GM23338 (cell line): ENCODE measurements around the gene CRYM. TPM values are rescaled to one million over a fixed set of nuclear protein-coding genes. Genes with fewer than 3 reads are reported as not detected.

Experiments
- ATAC-seq: fragments of 200-7000 bp; cut with Tn5 transposase; 3 replicates; pipeline ENCODE4 v1.9.1; 2020
- DNase-seq: peaks from one replicate; pipeline ENCODE4 v3.0.0-alpha.2; 2015; ENCODE audit warnings: low spot score
- H2AFZ ChIP-seq: fragments of 200-600 bp; sonication (generic); 2 replicates; pipeline ENCODE4 v1.8.0; 2016; ENCODE audit warnings: antibody characterized with exemption, mild to moderate bottlenecking, moderate library complexity
- H3F3A ChIP-seq: fragments of 200-600 bp; sonication (generic); replicated peaks from 2 replicates; pipeline ENCODE4 v1.8.0; 2017; ENCODE audit warnings: antibody characterized with exemption, mixed run types, low read depth
- H3K27ac ChIP-seq: fragments of 200-600 bp; sonication (generic); 2 replicates; pipeline ENCODE4 v1.6.1; 2016; ENCODE audit warnings: low read depth
- H3K27me3 ChIP-seq: fragments of 200-600 bp; sonication (generic); 2 replicates; pipeline ENCODE4 v1.8.0; 2016; ENCODE audit warnings: mild to moderate bottlenecking, mixed run types, moderate library complexity; ENCODE audit not compliant: insufficient read depth
- H3K36me3 ChIP-seq: fragments of 200-600 bp; sonication (generic); 2 replicates; pipeline ENCODE4 v1.8.0; 2016; ENCODE audit warnings: mild to moderate bottlenecking; ENCODE audit not compliant: insufficient read depth
- H3K4me1 ChIP-seq: fragments of 200-600 bp; sonication (generic); 2 replicates; pipeline ENCODE4 v1.8.0; 2016; ENCODE audit warnings: mild to moderate bottlenecking, moderate library complexity; ENCODE audit not compliant: insufficient read depth
- H3K4me2 ChIP-seq: fragments of 200-600 bp; sonication (generic); 2 replicates; pipeline ENCODE4 v1.7.1; 2017; ENCODE audit warnings: mixed run types
- H3K4me3 ChIP-seq: fragments of 200-600 bp; sonication (generic); 2 replicates; pipeline ENCODE4 v1.6.1; 2016; ENCODE audit warnings: mixed run types
- H3K79me2 ChIP-seq: fragments of 200-600 bp; sonication (generic); replicated peaks from 2 replicates; pipeline ENCODE4 v1.8.0; 2017; ENCODE audit warnings: mild to moderate bottlenecking; ENCODE audit not compliant: insufficient read depth
- H3K9me2 ChIP-seq: fragments of 200-600 bp; sonication (generic); 2 replicates; pipeline ENCODE4 v1.8.0; 2017; ENCODE audit not compliant: insufficient read depth
- H4K20me1 ChIP-seq: fragments of 200-600 bp; sonication (generic); replicated peaks from 2 replicates; pipeline ENCODE4 v1.8.0; 2017; ENCODE audit warnings: mild to moderate bottlenecking; ENCODE audit not compliant: insufficient read depth
- H3K27ac Mint-ChIP-seq: 2 replicates; pipeline ENCODE4 v1.8.0; 2020; ENCODE audit warnings: inconsistent platforms, mild to moderate bottlenecking, moderate library complexity, mixed read lengths
- H3K27me3 Mint-ChIP-seq: 3 replicates; pipeline ENCODE4 v1.8.0; 2022; ENCODE audit warnings: low read depth, mild to moderate bottlenecking, moderate library complexity, mixed read lengths, inconsistent platforms; ENCODE audit not compliant: insufficient read depth, poor library complexity
- H3K36me3 Mint-ChIP-seq: 3 replicates; pipeline ENCODE4 v1.8.0; 2021; ENCODE audit warnings: low read depth, mild to moderate bottlenecking, inconsistent platforms, moderate library complexity, mixed read lengths
- H3K4me1 Mint-ChIP-seq: 3 replicates; pipeline ENCODE4 v1.8.0; 2020; ENCODE audit warnings: mild to moderate bottlenecking, inconsistent platforms, mixed read lengths
- H3K4me3 Mint-ChIP-seq: 3 replicates; pipeline ENCODE4 v1.8.0; 2021; ENCODE audit warnings: moderate library complexity, mild to moderate bottlenecking, inconsistent platforms, mixed read lengths
- H3K9me3 Mint-ChIP-seq: 3 replicates; pipeline ENCODE4 v1.8.0; 2020; ENCODE audit warnings: moderate library complexity, mild to moderate bottlenecking, inconsistent platforms, mixed read lengths
- CREB1 ChIP-seq: fragments of 250-450 bp; sonication (Bioruptor Pico); IDR thresholded peaks from 2 replicates; pipeline ENCODE4 v1.5.0; 2020; ENCODE audit warnings: low read depth, mild to moderate bottlenecking, moderate library complexity
- EZH2 ChIP-seq: fragments of 200-600 bp; sonication (generic); IDR thresholded peaks from one replicate; pipeline ENCODE4 v1.8.0; 2017; ENCODE audit warnings: antibody characterized with exemption, mild to moderate bottlenecking, low read depth; ENCODE audit not compliant: unreplicated experiment
- EZH2phosphoT487 ChIP-seq: fragments of 200-600 bp; sonication (generic); IDR thresholded peaks from one replicate; pipeline ENCODE4 v1.8.1; 2018; ENCODE audit warnings: antibody characterized with exemption; ENCODE audit not compliant: unreplicated experiment
- JUNB ChIP-seq: IDR thresholded peaks from one replicate; pipeline ENCODE4 v1.6.1; 2016; ENCODE audit warnings: antibody characterized with exemption; ENCODE audit not compliant: unreplicated experiment
- NANOG ChIP-seq: IDR thresholded peaks from 2 replicates; pipeline ENCODE4 v1.6.1; 2016; ENCODE audit warnings: antibody characterized with exemption, borderline replicate concordance
- POLR2AphosphoS5 ChIP-seq: IDR thresholded peaks from 2 replicates; pipeline ENCODE4 v1.6.1; 2016; ENCODE audit warnings: antibody characterized with exemption, low read depth
- STAT1 ChIP-seq: IDR thresholded peaks from one replicate; pipeline ENCODE4 v1.6.1; 2016; ENCODE audit warnings: antibody characterized with exemption; ENCODE audit not compliant: unreplicated experiment
- ZNF114 ChIP-seq: fragments of 250-450 bp; sonication (Bioruptor Pico); IDR thresholded peaks from 2 replicates; pipeline ENCODE4 v1.5.0; 2020; ENCODE audit warnings: mild to moderate bottlenecking, moderate library complexity
- ZNF331 ChIP-seq: fragments of 250-450 bp; sonication (Bioruptor Pico); IDR thresholded peaks from 2 replicates; pipeline ENCODE4 v1.5.0; 2020; ENCODE audit warnings: low read depth, mild to moderate bottlenecking, moderate library complexity
- polyA plus RNA-seq: library from polyadenylated mRNA; unstranded; fragments of >200 nt; fragmentation: Nextera tagmentation; extraction: Ambion mirVana; gene quantifications from 2 replicates; pipeline ENCODE4 v1.2.1, GENCODE V29; 2016
- total RNA-seq: library from RNA; depleted of rRNA; stranded (reverse); fragments of >200 nt; shearing (Covaris generic); gene quantifications from 2 replicates; pipeline ENCODE4 v1.2.3, GENCODE V29; 2014
- TF ChIP-seq, protein P1 (sequence below): fragments of 250-450 bp; sonication (Bioruptor Pico); IDR thresholded peaks from 2 replicates; pipeline ENCODE4 v1.5.0; 2020; ENCODE audit warnings: mild to moderate bottlenecking, moderate library complexity
- TF ChIP-seq, protein P2 (sequence below), 2 experiments: fragments of 200-600 bp in 1 of 2; sonication (generic) in 1 of 2; conservative IDR thresholded peaks; 2 replicates each; pipeline versions ENCODE4 v1.5.1 to v1.6.1; 2016 to 2017; ENCODE audit warnings: antibody characterized with exemption in 2 of 2, low read depth in 2 of 2, mild to moderate bottlenecking in 2 of 2, moderate library complexity in 1 of 2
- TF ChIP-seq, protein P3 (sequence below): IDR thresholded peaks from one replicate; pipeline ENCODE4 v1.6.1; 2018; ENCODE audit warnings: antibody characterized with exemption; ENCODE audit not compliant: unreplicated experiment
- TF ChIP-seq, protein P4 (sequence below): IDR thresholded peaks from 2 replicates; pipeline ENCODE4 v1.6.1; 2016; ENCODE audit warnings: antibody characterized with exemption

The CRYM gene
- total and polyA plus RNA-seq, 2 experiments from 2014 or later, result 15.2 to 18.0 TPM

DNA sequence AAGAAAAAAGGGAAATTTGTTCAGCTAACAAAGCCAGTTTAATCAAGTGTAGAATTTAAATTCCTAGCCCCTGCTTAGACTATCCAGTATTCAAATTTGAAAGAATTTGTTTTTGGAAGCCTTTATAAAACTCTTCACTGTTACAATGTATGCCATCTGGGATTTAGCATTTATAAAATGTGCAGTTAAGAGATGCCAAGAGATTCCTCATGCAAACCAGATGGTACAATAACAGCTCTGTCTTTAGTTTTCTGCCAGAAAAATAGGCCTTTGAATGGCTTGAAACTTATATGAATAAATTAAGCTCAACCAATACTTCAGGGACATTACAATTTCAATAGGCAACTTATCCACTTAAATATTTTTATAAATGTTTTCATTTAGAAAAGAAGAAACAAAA is 51.3 kb downstream of the CRYM start:
- Mint-ChIP-seq H3K9me3 (no peaks in the 10 kb centered on the region), H3K27ac (no peak overlapping the region), H3K36me3 (no peaks in the 10 kb centered on the region), H3K27me3 (no peaks in the 10 kb centered on the region), H3K4me3 (no peak overlapping the region), H3K4me1 (peaks cover 25% of the 10 kb centered on the region)
- Histone ChIP-seq H3K27me3 (no peaks in the 10 kb centered on the region), H3K27ac (no peak overlapping the region), H3K4me3 (no peak overlapping the region), H3K4me1 (peaks cover 21% of the 10 kb centered on the region), H3K9me2 (0 out of 2 replicates have a peak, but pooled peaks cover 9% of the 10 kb centered on the region), H3F3A (no peaks in the 10 kb centered on the region), H3K79me2 (no peaks in the 10 kb centered on the region), H3K36me3 (no peaks in the 10 kb centered on the region), H2AFZ (no peak overlapping the region), H4K20me1 (no peaks in the 10 kb centered on the region), H3K4me2 (no peak overlapping the region)
- DNase-seq, result no peak
- TF ChIP-seq CREB1 (CRISPR knock-in tag), result no peak
- TF ChIP-seq, protein P1, sequence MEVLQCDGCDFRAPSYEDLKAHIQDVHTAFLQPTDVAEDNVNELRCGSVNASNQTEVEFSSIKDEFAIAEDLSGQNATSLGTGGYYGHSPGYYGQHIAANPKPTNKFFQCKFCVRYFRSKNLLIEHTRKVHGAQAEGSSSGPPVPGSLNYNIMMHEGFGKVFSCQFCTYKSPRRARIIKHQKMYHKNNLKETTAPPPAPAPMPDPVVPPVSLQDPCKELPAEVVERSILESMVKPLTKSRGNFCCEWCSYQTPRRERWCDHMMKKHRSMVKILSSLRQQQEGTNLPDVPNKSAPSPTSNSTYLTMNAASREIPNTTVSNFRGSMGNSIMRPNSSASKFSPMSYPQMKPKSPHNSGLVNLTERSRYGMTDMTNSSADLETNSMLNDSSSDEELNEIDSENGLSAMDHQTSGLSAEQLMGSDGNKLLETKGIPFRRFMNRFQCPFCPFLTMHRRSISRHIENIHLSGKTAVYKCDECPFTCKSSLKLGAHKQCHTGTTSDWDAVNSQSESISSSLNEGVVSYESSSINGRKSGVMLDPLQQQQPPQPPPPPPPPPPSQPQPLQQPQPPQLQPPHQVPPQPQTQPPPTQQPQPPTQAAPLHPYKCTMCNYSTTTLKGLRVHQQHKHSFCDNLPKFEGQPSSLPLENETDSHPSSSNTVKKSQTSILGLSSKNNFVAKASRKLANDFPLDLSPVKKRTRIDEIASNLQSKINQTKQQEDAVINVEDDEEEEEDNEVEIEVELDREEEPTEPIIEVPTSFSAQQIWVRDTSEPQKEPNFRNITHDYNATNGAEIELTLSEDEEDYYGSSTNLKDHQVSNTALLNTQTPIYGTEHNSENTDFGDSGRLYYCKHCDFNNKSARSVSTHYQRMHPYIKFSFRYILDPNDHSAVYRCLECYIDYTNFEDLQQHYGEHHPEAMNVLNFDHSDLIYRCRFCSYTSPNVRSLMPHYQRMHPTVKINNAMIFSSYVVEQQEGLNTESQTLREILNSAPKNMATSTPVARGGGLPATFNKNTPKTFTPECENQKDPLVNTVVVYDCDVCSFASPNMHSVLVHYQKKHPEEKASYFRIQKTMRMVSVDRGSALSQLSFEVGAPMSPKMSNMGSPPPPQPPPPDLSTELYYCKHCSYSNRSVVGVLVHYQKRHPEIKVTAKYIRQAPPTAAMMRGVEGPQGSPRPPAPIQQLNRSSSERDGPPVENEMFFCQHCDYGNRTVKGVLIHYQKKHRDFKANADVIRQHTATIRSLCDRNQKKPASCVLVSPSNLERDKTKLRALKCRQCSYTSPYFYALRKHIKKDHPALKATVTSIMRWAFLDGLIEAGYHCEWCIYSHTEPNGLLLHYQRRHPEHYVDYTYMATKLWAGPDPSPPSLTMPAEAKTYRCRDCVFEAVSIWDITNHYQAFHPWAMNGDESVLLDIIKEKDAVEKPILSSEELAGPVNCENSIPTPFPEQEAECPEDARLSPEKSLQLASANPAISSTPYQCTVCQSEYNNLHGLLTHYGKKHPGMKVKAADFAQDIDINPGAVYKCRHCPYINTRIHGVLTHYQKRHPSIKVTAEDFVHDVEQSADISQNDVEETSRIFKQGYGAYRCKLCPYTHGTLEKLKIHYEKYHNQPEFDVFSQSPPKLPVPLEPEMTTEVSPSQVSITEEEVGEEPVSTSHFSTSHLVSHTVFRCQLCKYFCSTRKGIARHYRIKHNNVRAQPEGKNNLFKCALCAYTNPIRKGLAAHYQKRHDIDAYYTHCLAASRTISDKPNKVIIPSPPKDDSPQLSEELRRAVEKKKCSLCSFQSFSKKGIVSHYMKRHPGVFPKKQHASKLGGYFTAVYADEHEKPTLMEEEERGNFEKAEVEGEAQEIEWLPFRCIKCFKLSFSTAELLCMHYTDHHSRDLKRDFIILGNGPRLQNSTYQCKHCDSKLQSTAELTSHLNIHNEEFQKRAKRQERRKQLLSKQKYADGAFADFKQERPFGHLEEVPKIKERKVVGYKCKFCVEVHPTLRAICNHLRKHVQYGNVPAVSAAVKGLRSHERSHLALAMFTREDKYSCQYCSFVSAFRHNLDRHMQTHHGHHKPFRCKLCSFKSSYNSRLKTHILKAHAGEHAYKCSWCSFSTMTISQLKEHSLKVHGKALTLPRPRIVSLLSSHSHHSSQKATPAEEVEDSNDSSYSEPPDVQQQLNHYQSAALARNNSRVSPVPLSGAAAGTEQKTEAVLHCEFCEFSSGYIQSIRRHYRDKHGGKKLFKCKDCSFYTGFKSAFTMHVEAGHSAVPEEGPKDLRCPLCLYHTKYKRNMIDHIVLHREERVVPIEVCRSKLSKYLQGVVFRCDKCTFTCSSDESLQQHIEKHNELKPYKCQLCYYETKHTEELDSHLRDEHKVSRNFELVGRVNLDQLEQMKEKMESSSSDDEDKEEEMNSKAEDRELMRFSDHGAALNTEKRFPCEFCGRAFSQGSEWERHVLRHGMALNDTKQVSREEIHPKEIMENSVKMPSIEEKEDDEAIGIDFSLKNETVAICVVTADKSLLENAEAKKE, result no peak
- TF ChIP-seq, protein P2, sequence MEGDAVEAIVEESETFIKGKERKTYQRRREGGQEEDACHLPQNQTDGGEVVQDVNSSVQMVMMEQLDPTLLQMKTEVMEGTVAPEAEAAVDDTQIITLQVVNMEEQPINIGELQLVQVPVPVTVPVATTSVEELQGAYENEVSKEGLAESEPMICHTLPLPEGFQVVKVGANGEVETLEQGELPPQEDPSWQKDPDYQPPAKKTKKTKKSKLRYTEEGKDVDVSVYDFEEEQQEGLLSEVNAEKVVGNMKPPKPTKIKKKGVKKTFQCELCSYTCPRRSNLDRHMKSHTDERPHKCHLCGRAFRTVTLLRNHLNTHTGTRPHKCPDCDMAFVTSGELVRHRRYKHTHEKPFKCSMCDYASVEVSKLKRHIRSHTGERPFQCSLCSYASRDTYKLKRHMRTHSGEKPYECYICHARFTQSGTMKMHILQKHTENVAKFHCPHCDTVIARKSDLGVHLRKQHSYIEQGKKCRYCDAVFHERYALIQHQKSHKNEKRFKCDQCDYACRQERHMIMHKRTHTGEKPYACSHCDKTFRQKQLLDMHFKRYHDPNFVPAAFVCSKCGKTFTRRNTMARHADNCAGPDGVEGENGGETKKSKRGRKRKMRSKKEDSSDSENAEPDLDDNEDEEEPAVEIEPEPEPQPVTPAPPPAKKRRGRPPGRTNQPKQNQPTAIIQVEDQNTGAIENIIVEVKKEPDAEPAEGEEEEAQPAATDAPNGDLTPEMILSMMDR (conservative IDR thresholded peaks at IDR 0.05; ENCODE audit: low read depth in 2 of 2), result no peak
- TF ChIP-seq ZNF331 (CRISPR knock-in tag), result no peak
- TF ChIP-seq EZH2, result no peak
- no peak for TF ChIP-seq JUNB
- TF ChIP-seq, protein P3, sequence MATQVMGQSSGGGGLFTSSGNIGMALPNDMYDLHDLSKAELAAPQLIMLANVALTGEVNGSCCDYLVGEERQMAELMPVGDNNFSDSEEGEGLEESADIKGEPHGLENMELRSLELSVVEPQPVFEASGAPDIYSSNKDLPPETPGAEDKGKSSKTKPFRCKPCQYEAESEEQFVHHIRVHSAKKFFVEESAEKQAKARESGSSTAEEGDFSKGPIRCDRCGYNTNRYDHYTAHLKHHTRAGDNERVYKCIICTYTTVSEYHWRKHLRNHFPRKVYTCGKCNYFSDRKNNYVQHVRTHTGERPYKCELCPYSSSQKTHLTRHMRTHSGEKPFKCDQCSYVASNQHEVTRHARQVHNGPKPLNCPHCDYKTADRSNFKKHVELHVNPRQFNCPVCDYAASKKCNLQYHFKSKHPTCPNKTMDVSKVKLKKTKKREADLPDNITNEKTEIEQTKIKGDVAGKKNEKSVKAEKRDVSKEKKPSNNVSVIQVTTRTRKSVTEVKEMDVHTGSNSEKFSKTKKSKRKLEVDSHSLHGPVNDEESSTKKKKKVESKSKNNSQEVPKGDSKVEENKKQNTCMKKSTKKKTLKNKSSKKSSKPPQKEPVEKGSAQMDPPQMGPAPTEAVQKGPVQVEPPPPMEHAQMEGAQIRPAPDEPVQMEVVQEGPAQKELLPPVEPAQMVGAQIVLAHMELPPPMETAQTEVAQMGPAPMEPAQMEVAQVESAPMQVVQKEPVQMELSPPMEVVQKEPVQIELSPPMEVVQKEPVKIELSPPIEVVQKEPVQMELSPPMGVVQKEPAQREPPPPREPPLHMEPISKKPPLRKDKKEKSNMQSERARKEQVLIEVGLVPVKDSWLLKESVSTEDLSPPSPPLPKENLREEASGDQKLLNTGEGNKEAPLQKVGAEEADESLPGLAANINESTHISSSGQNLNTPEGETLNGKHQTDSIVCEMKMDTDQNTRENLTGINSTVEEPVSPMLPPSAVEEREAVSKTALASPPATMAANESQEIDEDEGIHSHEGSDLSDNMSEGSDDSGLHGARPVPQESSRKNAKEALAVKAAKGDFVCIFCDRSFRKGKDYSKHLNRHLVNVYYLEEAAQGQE, result no peak
- TF ChIP-seq NANOG, result no peak
- TF ChIP-seq, protein P4, sequence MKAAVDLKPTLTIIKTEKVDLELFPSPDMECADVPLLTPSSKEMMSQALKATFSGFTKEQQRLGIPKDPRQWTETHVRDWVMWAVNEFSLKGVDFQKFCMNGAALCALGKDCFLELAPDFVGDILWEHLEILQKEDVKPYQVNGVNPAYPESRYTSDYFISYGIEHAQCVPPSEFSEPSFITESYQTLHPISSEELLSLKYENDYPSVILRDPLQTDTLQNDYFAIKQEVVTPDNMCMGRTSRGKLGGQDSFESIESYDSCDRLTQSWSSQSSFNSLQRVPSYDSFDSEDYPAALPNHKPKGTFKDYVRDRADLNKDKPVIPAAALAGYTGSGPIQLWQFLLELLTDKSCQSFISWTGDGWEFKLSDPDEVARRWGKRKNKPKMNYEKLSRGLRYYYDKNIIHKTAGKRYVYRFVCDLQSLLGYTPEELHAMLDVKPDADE, result no peak
- no peak for TF ChIP-seq EZH2phosphoT487
- TF ChIP-seq POLR2AphosphoS5, result no peak
- no peak for TF ChIP-seq ZNF114 (CRISPR knock-in tag)
- TF ChIP-seq STAT1, result no peak
- no peak for ATAC-seq
